ENCODE data around the gene KIF1B.

KIF1B gene

DNA sequence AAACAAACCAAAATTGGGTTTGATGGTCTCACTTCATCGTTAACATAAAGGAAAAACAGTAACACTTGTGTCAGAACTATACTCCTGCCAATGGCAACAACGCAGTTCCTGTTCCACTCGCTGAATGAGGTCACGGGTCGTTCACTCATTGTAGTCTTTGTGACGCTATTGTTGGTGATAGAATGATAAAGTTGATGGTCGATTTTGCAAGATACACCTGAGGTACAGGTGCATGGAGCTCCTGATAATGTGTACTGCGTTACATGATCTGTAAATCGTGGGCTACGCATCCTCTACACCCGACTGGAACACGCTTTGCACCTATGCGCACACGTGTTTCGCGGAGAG, 219.5 kb downstream of the KIF1B start:
- DNase-seq (ENCODE audit: low spot score): no peak

DNA sequence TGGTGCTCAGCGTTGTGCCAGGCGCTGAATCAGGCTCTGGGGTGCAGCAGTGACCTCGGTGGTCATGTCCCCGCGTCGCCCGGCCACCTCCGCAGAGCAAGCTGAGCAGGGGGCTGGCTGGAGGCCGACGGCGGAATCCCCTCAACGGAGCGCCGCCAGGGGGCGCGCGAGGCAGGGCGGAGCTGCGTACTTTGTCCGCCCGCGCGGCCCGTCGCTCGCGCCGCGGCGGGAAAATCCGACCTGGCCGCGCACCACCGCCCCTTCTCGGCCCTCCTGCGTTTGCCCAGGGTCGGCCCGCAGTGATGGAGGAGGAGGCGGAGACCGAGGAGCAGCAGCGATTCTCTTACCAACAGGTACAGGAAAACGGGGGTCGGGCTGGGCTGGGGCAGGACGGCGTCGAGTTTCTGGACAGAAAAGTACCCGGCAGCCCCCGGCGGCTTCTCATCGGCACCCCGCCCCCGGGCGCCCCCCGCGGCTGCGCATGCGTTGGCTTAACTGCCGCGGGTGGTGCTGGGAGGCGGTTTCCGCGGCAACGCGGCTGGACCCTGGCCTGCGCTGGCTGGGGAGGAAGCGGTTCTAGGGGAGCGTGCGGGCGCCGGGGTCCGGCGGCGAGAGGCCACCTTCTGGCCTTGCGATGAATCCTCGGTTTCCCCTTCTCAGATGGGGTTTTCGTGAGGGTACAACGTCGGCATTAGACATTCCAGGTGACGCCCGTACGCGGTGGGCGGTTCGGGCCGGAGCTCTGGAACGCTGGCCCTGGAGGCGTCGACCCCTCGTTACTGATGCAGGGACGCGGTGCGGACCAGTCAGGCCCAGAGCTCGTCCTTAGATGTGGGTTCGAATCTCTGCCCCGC, 220.1 kb downstream of the KIF1B start, which contains the start of gene CENPS:
Gene CENPS (plus strand): TSS at position 218 of the 854 bp plus-strand sequence. CDS start 85 bp downstream, at position 303.
- DNase-seq (ENCODE audit: low spot score): peak; percentile 86
